Peyer's patch (tissue), 4 donors: ENCODE data around the gene HOXD13.
A peak's percentile ranks its signal among the peaks of the same experiment; 100 is the strongest.

Experiments used
- POLR2A ChIP-seq, 2 donors: fragments of 450-650 bp; IDR thresholded peaks; one replicate each; pipeline ENCODE4 v1.5.1; 2017; ENCODE audit warnings: antibody characterized with exemption in 2 of 2, mild to moderate bottlenecking in 2 of 2, moderate library complexity in 2 of 2
- TF ChIP-seq, protein P1 (sequence below), 6 experiments: fragments of 450-650 bp in 4 of 6; fragments of 200-600 bp in 2 of 6; sonication (generic) in 1 of 6; IDR thresholded peaks; one replicate each; pipeline ENCODE4 v1.5.1; 2017 to 2019; ENCODE audit warnings: antibody characterized with exemption in 6 of 6, mild to moderate bottlenecking in 3 of 6, moderate library complexity in 1 of 6

DNA sequence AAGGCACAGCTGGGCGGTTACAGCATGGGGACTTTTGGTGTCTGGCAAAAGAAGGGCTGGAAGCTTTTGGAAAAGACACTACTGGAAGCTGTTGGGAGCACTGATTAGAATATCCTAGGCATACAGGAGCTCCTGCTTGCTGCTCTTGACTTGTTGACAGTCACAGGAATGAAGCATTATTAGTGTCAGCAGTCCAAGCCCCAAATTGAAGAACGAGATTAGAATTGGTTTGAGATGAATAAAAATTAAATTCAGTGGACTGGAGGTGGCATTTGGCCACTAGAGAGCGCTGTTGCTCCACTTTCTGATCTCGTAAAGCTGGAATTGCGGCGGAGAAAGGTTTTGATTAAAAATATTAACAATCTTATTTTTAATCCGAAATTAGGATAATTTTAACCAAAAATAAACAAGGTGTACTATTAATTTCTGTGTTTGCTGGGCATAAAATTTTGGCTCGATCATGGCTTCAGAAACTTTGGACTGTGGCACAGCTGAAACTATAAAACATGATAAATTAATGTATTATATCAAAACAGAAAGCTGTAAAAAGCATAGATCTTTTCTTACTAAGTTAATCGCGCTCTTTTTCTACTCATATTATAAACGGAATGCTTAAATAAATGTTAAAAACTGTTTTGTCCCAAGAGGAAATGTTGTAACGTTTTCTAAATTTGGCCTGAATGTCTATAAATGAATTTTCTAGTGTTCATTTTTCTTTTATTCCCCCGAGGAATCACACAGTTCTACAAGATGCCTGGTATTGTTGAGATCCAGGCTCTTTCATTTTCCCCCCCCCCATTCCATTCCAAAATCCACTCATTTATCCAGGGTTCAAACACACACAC, 34.6 kb downstream of the HOXD13 start:
- TF ChIP-seq, protein P1, sequence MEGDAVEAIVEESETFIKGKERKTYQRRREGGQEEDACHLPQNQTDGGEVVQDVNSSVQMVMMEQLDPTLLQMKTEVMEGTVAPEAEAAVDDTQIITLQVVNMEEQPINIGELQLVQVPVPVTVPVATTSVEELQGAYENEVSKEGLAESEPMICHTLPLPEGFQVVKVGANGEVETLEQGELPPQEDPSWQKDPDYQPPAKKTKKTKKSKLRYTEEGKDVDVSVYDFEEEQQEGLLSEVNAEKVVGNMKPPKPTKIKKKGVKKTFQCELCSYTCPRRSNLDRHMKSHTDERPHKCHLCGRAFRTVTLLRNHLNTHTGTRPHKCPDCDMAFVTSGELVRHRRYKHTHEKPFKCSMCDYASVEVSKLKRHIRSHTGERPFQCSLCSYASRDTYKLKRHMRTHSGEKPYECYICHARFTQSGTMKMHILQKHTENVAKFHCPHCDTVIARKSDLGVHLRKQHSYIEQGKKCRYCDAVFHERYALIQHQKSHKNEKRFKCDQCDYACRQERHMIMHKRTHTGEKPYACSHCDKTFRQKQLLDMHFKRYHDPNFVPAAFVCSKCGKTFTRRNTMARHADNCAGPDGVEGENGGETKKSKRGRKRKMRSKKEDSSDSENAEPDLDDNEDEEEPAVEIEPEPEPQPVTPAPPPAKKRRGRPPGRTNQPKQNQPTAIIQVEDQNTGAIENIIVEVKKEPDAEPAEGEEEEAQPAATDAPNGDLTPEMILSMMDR (IDR thresholded peaks at IDR 0.05) = peak; percentile 70 to 96 (median 89)
- TF ChIP-seq POLR2A (IDR thresholded peaks at IDR 0.05) = no peak
